ENCODE results near the gene EAF1.

GRCh38 chr3:15470261-15470660, 42.9 kb downstream of the EAF1 start:
- TF ChIP-seq, protein P1, sequence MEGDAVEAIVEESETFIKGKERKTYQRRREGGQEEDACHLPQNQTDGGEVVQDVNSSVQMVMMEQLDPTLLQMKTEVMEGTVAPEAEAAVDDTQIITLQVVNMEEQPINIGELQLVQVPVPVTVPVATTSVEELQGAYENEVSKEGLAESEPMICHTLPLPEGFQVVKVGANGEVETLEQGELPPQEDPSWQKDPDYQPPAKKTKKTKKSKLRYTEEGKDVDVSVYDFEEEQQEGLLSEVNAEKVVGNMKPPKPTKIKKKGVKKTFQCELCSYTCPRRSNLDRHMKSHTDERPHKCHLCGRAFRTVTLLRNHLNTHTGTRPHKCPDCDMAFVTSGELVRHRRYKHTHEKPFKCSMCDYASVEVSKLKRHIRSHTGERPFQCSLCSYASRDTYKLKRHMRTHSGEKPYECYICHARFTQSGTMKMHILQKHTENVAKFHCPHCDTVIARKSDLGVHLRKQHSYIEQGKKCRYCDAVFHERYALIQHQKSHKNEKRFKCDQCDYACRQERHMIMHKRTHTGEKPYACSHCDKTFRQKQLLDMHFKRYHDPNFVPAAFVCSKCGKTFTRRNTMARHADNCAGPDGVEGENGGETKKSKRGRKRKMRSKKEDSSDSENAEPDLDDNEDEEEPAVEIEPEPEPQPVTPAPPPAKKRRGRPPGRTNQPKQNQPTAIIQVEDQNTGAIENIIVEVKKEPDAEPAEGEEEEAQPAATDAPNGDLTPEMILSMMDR (IDR thresholded peaks at IDR 0.05 in 2 of 3, conservative IDR thresholded peaks at IDR 0.05 in 1 of 3; ENCODE audit: borderline replicate concordance in 1 of 3, insufficient read depth in 1 of 3, low read depth in 2 of 3, low read length in 2 of 3) = peak in 2 of 3 experiments; percentile 25 to 29; a peak in 3 of 6 replicates
- TF ChIP-seq ATF3 (IDR thresholded peaks at IDR 0.05) (no peak), EZH2phosphoT487 (IDR thresholded peaks at IDR 0.05; ENCODE audit: borderline replicate concordance) (no peak), EZH2 (IDR thresholded peaks at IDR 0.05) (no peak), POLR2A (IDR thresholded peaks at IDR 0.05; ENCODE audit: borderline replicate concordance, extremely low read depth, insufficient read depth, insufficient read length) (no peak), YY1 (IDR thresholded peaks at IDR 0.05; ENCODE audit: extremely low read depth, insufficient replicate concordance, low read depth, low read length) (no peak), POLR2AphosphoS5 (IDR thresholded peaks at IDR 0.05; ENCODE audit: low read depth, low read length) (no peak), SP1 (IDR thresholded peaks at IDR 0.05; ENCODE audit: low read depth) (no peak), RAD21 (IDR thresholded peaks at IDR 0.05; ENCODE audit: low read depth) (no peak)
- TF ChIP-seq, protein P2, sequence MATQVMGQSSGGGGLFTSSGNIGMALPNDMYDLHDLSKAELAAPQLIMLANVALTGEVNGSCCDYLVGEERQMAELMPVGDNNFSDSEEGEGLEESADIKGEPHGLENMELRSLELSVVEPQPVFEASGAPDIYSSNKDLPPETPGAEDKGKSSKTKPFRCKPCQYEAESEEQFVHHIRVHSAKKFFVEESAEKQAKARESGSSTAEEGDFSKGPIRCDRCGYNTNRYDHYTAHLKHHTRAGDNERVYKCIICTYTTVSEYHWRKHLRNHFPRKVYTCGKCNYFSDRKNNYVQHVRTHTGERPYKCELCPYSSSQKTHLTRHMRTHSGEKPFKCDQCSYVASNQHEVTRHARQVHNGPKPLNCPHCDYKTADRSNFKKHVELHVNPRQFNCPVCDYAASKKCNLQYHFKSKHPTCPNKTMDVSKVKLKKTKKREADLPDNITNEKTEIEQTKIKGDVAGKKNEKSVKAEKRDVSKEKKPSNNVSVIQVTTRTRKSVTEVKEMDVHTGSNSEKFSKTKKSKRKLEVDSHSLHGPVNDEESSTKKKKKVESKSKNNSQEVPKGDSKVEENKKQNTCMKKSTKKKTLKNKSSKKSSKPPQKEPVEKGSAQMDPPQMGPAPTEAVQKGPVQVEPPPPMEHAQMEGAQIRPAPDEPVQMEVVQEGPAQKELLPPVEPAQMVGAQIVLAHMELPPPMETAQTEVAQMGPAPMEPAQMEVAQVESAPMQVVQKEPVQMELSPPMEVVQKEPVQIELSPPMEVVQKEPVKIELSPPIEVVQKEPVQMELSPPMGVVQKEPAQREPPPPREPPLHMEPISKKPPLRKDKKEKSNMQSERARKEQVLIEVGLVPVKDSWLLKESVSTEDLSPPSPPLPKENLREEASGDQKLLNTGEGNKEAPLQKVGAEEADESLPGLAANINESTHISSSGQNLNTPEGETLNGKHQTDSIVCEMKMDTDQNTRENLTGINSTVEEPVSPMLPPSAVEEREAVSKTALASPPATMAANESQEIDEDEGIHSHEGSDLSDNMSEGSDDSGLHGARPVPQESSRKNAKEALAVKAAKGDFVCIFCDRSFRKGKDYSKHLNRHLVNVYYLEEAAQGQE (IDR thresholded peaks at IDR 0.05; ENCODE audit: low read depth) = no peak

Data from HCT116 (cell line).